Stimulated activated CD8-positive, alpha-beta memory T cell treated with anti-CD3 and anti-CD28 coated beads, Interleukin-15, amount 100 ng/mL, for 4 hours (primary cell): ENCODE results near the gene PCID2.
"Not testable (repeated sequence)": the region's sequence is repeated elsewhere in the genome, so short reads cannot be mapped to it uniquely, and the experiment has no call there.

Source experiments
- DNase-seq, 2 donors: peaks; one replicate each; pipeline ENCODE4 v3.0.0-alpha.2; 2020; ENCODE audit warnings: low read depth in 2 of 2

Gene PCID2

DNA sequence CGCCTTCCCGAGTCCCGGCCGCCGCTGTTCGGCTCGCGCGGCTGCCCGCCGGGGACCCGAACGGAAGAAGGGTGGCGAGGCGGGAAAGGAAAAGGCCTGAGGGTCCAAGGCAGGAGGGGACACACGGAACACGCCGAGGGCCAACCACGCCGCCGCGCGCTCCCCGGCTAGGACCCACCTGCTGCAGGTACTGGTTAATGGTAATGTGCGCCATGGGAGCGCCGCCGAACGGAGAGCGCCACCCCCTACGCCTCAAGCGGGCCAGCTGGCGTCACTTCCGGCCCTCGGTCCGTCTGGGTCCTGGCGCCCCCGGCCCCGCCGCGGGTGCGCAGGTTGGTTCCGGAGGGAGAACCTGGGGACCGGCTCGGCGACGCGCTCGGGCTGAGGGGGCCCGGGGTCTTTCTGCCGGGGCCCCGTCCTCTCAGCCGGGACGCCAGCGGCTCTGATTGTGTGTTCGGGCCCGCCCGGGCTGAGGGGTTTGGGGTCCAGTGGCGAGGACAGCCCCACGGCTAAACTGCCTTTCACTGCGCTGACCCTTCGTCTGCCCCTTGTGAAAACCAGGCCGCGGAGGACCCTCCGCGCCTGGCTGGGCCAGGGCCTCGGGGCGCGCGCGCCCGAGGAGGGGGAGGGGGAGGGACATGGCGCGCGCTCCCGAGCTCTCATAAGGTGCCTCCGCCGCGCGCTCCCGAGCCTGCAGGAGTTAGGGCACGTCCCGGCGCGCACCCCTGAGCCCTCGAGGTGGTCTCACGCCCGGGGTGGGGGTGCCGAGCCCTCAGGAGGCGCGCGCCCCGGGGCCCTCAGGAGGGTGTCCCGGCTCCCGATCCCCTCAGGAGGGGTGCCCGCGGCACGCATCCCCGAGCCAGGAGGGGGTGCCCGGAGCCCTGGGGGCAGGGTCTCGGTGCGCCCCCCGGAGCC is at the start of gene PCID2:
Gene PCID2, minus strand, starts transcription at position 249 of the 915 bp plus-strand sequence. Its CDS starts 35 bp downstream, at position 214.
- peak; percentile 71 to 81 for DNase-seq

DNA sequence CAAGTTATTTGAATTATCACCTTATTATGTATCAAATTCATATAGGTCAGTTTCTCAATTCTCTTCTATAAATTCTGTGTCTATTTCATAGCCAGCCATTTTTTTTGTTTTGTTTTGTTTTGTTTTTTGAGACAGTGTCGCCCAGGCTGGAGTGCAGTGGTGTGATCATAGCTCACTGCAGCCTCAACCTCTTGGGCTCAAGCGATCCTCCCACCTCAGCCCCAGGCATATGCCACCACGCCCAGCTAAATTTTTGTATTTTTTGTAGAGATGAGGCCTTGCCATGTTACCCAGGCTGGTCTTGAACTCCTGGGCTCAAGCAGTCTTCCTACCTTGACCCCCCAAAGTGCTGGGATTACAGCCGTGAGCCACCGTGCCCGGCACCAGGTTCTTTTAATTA is 49.4 kb upstream of the PCID2 start:
- not testable (repeated sequence) for DNase-seq

DNA sequence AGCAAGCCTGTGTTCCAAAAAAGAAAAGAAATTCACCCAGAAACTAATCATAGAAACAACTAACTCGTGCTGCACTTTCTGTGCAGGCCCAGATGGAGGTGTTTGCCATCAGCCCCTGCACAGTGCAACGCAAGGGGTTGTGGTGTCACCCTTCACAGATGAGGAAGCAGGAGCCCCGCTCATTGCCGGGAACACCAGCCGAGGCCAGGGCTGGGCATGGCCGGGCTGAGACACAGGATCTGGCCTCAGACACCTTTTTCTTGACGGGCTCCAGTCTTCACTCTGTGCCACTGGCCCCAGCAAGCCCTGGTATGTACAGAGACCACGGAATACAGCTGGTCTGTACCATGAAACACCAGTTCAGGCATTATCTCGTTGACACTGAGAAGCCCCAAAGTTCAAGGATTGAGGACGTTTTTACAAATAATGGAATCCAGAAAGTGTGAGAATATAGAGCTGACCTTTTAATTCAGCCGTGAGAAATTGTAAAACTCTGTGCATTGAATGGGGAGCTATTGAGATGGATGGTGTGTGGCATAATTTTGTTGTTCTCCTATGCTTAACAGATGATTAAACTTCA is 44.1 kb upstream of the PCID2 start:
- no peak for DNase-seq

DNA sequence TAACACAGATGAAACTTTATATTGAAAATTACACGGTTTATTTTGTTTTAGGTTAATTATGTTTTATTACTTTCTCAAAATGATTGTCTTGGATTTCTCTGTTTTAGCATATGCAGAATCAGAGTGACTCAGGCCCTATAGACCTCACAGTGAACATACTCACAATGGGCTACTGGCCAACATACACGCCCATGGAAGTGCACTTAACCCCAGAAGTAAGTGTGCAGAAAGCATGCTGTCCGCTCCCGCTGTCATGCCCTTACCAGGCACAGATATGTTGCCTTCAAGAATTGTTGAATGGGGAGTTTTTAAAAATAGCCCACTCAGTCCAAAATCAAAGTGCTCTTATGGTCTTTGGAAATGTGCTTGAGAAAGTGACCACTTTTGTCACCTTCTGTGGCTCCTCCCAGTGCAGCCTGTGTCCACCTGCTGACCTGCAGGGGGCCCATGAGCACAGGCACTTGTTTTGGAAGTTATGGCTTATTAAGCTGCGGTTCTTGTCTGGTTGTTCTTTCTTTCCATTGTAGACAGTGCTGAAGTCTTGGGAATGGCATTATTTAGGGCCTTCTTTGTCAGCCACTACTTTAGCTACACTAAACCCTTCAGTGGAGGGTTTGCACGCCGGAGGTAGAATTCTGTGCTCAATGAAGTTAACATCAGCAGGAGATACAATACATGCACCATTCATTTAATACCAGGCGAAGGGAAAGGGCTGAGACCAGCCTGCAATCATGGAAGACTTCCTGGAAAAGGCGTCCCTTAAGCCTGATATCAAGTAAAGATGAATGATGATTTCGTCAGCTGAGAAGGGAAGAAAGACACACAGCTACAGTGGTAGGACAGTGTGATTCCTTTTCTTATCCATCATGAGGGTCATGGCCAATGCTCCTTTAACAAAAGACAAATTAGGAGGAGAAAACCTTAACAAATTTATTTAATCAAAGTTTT is 37.7 kb upstream of the PCID2 start:
- no peak for DNase-seq

DNA sequence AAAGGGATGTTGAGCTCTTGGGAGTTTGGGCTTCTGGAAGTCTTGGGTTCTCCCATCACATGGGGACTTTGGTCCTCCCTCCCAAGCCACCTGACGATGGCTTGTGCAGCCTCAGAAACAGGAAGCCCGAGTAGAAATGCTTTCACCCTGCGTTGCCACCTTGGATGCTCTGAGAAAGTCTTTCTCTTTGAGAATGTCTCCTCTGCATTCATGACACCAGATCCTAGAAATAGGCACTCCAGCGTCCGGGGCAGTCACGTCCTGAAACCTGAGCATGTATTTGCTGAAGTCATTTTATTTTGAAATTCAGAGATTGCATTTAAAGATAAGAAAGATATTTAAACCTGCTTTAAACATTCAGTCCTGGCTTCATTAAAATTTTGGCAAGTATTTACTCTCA is 35.4 kb upstream of the PCID2 start:
- no peak for DNase-seq

DNA sequence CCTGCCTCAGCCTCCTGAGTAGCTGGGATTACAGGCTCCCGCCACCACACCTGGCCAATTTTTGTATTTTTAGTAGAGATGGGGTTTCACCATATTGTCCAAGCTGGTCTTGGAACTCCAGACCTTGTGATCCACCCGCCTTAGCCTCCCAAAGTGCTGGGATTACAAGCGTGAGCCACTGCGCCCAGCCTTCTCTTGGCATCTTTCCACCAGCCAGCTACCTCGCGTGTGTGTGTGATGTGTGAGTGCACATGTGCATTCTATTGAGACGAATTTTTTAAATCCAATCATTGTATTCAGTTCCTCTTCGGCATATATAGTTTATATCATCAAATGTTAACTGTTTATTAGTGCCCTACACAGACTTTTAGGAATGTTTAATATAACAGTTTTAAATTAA is 33.2 kb upstream of the PCID2 start:
- not testable (repeated sequence) for DNase-seq

DNA sequence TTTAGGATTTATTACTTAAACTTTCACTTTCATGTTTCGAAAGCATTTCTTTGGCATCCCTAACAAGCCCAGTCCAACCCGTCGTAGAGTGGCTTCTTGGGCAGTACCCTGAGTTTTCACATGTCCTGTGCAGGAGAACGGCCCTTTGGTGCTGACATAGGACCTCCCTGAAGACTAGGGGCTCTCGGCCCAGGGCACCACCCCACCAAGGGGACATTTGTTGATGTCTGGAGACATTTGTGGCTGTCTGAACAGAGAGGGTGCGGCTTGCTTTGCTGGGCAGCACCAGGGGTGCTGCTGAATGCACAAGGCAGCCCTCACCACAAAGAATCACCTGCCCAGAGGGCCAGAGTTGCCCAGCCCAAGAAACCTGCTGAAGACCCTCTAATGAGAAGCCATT is 31.5 kb upstream of the PCID2 start:
- DNase-seq = no peak

DNA sequence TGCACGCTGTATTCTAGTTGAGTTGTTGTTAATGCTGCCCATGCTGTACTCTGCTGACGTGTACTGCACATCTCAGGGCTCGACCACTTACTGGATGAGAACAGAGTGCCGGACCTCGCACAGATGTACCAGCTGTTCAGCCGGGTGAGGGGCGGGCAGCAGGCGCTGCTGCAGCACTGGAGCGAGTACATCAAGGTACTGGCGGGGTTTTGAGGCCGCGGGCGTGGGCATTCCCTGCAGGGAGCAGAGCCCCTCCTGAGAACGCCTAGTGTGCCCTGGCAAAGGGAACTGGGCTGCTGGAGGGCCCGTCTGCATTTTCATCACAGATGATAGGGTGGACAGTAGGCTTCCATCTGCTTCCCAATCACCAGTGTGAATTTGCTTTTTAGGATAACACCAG is 30.9 kb upstream of the PCID2 start:
- no peak for DNase-seq

DNA sequence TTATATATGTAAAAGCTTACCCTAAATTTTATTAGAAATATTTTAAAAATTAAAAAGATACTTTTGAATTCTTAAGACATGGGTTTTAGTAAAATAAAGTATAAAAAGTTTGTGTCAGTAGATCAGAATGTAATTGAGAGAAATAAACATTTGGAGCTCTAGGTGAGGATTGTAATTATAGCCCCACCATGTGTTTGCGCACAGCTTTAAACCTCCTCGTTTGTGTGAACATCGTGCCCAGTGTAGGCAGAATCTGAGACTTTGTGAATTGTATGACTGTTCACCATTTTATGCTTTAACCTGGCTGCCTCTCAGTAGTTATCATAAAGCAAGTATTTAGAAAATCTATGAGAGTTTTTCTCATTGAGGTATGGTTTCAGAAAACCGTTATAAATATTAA is 30.1 kb upstream of the PCID2 start:
- no peak for DNase-seq

DNA sequence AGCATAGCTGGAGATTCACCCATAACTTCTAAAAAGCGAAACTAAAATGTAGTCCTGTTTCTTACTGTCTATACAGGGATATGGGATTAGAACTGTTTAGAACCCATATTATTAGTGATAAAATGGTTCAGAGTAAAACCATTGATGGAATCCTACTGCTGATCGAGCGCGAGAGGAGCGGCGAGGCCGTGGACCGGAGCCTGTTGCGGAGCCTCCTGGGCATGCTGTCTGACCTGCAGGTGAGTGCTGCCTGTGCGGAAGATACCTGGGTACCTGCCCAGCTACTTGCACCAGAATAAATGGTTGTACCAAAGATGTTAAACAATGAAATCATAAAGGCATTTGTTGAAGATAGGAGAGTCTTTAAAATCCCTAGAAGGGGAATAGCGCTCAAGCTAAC is 24.6 kb upstream of the PCID2 start:
- no peak for DNase-seq

DNA sequence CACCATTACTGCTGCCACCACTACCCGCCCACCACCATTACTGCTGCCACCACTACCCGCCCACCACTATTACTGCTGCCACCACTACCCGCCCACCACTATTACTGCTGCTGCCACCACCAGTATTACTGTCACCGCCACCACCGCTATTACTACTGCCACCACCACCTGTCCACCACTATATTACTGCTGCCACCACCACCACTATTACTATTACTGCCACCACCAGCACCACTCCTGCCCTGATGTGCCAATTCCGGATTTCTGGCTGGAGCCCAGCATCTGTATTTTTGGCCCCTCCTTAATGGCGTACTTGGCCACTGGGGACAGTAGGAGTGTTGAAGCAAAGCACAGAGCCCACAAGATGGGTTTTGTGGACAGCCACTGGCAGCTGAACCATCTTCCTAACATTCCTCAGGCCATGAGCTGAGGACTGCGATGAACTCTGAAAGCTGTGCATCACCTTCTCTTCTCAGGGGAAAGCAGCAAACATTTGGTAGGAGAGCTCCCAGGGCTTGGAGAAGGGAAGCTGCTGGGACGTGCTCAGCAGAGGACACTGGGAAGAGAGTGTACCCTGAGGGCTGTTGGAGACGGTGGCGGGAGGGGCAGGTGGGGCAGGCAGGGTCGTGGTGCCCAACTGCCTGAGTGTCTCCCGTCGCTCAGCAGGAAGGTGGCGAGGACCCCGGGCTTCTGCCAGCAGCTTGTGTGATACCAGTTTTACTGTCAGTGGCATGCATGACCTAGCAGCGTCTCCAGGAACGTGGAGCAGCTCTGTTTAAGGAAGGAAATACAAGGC is 23.9 kb upstream of the PCID2 start:
- no peak for DNase-seq

DNA sequence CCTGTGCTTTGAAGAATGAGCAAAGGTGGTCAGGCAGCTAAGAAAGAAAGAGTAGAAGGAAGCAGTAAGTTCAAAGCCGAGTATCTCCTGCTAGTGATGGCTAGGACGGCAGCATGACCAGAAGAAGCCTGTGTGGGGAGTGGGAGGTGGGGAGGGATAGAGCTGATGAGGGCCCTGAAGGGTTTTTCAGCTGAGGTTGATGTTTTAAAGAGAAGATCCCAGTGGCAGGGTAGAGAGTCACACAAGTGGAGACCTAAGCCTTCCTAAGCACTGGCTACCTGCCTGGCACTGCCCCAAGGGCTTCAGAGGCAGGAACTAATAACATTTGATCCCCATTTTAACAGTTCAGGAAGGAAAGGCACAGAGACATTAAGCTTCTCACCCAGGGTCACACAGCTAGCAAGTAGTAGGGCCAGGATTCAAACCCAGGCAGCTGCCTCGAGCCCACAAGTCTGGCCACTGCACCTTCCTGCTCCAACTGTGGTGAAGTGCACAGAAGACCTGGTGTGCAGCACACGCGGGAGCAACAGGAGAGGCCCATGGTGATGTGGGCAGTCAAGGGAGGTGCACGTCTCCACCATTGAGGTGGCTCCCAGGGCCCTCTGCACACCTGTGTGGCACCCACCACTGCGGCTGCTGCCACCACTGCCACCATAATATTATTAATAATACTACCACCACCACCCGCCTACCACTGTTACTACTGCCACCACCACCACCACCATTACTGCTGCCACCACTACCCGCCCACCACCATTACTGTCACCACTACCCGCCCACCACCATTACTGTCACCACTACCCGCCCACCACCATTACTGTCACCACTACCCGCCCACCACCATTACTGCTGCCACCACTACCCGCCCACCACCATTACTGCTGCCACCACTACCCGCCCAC is 23.1 kb upstream of the PCID2 start:
- DNase-seq = peak in 1 of 2 donors; percentile 48

DNA sequence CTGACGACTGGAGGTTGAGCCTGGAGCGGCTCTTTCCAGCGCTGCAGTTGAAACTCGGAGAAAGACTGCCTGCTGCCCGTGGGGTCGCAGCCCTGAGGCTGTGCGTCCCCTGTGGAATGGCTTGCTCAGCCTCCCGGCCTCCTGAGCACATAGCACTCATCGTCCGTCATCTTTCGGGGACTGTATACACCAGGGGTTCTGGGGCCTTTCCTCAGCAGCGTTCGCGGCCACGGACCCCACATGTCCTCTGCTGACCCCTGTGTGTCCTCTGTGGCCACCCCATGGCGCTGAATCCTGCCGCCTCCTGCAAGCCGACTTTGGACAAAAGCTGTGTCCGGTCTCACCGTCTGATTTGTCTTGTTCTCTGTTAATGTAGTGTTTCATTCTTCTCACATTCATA is 21.3 kb upstream of the PCID2 start:
- no peak for DNase-seq

DNA sequence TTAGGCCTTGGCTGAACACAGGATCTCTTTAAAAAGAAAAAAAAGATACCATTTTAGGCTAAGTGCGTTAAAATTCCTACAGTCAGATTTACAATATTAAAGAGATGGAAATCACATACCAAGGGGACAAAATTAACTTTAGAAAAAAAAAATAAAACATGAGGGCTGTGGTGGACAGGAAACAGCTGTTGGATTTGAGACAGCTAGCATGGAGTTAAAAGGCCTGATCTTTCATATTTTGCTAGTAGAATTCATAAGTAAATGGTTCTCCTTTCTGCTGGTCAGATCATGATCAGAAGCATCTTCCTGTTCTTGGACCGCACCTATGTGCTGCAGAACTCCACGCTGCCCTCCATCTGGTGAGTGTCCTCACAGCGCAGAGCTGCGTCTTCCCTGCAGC is 20.7 kb upstream of the PCID2 start:
- DNase-seq = no peak

DNA sequence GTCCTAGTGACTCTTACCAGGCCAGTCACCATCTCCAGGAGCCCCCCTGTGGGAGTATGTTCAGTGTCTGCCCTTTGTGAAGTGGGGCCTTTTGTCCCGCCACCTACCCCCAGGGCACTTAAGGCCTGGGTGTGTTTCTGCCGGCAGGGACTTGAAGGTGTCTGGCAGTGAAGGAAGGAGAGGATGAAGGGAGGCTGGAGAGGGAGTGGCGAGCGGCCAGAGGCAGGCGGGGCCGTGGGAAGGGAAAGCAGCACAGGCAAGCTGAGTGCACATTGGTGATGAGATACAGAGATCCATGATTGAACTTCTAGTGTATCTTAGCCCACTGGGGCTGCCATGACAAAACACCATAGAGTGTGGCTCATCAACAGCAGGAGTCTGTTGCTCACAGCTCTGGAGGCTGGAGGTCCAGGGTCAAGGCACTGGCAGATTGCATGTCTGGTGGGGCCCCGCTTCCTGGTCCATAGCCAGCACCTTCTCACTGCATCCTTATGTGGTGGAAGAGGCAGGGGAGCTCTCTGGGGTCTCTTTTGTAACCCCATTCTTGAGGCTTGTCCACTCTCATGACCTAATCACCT is 18.5 kb upstream of the PCID2 start:
- no peak for DNase-seq

DNA sequence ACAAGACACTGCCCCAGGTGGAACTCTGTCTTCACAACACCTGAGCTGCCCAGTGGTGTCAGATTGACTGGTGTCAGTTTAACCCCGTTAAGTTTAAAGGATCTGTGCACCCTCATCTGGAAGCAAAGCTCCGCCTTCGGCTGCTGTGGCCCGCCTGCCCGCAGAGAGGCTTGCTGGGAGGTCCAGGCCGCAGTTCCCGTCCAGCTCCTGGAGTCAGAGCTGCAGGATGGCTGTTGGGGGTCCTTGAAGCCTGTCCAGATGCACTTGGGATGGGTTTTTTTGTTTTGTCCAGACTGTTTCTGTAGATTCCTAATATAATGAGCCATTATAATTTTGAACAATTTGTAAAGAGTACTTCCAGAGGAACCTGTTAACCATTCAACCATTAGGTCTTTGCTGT is 17.0 kb upstream of the PCID2 start:
- DNase-seq = no peak

DNA sequence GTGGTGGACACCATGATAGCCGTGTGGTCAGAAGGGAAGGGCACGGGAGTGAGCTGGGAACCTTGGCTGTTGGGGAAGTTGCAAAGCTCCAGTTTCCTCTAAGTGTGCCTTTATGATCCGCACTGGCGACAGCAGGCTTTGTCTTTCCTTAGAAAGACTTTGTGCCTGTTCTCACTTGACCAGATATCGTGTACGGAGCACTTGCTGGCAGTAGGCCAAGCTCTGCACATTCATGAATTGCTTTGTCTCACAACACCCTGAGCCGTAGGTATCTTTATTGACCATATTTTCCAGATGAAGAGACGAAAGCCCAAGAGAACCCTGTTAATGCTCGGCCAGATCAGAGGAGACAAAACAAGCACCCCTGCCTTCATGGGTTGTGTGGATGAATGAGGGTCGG is 16.0 kb upstream of the PCID2 start:
- no peak for DNase-seq

DNA sequence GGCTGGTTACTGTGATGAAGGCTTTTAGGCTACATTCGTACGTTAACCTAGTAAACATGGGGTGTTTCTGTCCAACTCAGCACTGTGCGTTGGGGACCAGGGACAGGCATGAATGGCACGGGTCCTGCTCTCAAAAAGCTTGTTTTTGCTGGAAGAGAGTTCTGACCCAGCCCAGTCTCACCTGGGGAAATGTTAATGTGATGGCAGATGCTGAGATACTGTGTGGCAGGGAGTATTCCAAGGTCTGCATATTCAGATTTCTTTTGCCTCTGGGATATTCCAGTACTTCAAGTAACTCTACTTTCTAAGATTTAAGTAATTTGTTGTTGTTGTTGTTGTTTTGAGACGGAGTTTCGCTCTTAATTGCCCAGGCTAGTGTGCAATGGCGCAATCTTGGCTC is 14.6 kb upstream of the PCID2 start:
- DNase-seq = no peak

DNA sequence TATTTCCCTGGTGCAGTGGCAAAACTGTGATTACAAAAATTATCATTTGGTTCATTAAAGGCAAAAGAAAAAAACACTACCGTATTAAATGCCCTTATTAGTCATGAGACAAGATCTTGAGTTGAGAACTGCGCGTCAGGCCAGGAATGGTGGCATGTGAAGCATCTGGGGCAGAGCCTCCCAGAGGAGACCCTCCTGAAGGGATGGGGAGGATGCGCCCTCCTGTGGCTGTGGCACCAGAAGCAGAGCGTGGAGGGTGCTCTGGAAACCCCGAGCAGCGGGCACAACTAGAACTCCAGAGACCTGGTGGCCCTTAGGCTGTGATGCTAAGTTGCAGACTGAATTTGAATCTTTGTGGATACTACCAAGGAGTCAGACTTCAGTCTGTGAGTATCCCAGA is 12.4 kb upstream of the PCID2 start:
- no peak for DNase-seq

DNA sequence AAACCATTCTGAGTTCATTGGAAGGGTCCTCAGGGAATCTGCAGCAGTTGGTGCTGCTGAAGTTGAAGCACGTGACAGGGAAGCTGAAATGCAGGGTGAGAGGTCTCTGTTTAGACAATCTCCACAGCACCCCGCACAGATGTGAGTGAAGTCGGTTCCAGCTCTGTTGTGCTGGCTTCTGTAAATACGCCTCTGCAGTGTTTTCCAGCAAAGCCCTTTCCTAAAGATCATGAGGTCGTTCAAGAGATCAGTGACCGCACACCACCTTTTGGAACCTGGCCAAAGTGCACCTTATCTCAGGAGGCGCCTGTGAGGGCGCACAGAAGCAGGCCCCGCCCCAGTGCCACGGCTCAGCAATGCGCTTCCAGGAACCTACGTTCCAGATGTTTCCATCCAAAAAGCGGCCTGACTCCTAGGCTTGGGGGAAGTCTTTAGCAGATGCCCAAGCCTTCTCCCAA is 11.7 kb upstream of the PCID2 start:
- DNase-seq = no peak
